HG02588 (cell line): ENCODE measurements around the gene PALLD.

Source experiments
- ATAC-seq: cut with Tn5 transposase; IDR thresholded peaks from one replicate; pipeline ENCODE4 v1.9.1; 2021; ENCODE audit warnings: mild to moderate bottlenecking, moderate library complexity; ENCODE audit not compliant: unreplicated experiment

Gene PALLD

DNA sequence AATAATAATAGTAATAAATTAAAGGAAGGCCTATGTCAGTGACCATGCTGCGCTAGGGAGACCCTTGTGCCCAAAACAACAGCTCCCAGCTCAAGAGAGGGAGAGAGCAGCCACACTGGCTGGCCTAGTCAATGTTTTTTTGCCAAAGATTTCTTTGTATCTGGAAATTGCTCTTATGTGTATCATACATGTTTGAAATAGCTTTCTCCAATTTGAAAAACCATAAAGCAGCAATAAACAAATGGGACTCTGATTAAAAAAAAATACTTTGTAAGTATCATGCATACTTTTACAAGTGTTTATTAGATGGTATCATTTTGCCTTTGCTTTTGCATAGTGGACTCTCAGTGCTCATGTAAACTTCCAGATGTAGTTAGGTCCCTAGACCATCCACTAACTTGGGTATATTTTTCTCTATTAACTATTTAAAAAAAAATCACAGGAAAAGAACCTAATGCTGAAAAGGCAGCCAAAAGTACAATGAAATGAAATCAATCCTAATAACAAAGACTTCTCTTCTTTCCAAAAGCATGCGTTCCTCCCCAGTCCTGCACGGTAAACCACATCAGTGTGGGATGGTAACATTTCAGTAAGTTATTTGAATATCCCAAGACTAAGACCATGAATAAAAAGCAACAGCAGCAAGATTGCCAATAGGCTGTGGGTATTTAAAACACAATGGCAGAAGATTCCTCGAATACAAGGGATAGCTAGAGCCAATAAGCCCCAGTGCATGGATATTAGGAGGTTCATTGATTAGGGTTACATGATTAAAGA, 117.6 kb downstream of the PALLD start:
- no peak for ATAC-seq

GRCh38 chr4:168615294-168616065, 118.6 kb downstream of the PALLD start:
- no peak for ATAC-seq

- ATAC-seq: no peak
These were observed 121.9 kb downstream of the PALLD start for GRCh38 chr4:168618577-168619265.

DNA sequence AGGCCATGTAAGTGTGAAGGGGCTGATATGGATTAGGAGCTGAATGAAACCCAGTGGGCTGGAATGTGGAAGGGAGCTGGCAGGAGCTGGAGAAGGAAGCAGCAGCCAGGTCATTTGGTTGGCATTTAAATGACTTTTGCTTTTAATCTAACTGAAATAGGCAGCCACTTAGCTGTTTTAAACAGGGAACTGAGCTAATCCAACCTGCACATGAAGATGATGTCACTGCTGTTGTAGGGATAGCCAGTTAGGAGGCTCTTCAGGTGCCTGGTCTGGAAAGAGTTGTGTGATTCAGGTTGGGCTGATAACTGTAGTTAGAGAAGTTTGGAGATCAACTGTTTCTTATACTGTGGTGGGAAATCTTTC, 122.4 kb downstream of the PALLD start:
- no peak for ATAC-seq

- ATAC-seq: no peak
These were observed 125.1 kb downstream of the PALLD start for GRCh38 chr4:168621806-168622589.

DNA sequence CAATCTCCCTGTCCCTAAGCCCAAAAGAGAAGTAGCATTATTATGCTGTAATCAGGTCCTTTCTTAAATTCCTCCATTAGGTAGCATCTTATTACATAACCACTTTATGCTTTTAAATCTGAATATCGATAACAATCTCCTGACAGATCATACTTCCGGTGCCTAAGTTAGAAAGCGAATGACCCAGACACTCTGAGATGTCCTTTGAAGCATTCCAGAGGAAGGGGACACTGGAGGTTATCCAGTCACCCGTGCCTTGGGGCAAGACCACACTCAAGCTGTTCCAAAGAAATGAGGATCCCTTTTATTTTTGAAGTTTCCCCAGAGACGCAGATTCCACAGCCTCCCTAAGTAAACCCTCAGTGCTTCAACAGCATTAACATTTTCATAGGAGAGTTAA, 125.7 kb downstream of the PALLD start:
- no peak for ATAC-seq

GRCh38 chr4:168623011-168623410, 126.2 kb downstream of the PALLD start:
- ATAC-seq: no peak

DNA sequence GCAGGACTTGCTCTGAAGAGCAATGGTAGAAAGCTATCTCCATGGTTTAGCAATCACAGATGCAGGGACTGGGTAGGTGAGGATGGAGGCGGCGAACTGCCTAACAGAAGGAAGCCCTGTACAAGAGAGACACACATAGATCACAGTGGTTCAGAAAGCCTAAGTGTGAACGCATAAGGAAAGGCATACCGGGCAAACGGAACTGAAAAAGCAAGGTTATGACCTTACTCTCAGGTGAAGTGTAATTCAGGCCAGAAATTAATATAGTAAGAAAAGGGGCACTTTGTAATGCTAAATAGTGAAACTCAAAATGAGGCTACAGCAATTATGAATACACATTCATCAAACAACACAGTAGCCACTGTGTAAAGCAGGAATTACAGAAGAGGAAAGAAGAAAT, 126.6 kb downstream of the PALLD start:
- ATAC-seq: no peak

- ATAC-seq: no peak
These were observed 131.4 kb downstream of the PALLD start for GRCh38 chr4:168628251-168628650.

- ATAC-seq: no peak
These were observed 132.7 kb downstream of the PALLD start for GRCh38 chr4:168629566-168629965.

DNA sequence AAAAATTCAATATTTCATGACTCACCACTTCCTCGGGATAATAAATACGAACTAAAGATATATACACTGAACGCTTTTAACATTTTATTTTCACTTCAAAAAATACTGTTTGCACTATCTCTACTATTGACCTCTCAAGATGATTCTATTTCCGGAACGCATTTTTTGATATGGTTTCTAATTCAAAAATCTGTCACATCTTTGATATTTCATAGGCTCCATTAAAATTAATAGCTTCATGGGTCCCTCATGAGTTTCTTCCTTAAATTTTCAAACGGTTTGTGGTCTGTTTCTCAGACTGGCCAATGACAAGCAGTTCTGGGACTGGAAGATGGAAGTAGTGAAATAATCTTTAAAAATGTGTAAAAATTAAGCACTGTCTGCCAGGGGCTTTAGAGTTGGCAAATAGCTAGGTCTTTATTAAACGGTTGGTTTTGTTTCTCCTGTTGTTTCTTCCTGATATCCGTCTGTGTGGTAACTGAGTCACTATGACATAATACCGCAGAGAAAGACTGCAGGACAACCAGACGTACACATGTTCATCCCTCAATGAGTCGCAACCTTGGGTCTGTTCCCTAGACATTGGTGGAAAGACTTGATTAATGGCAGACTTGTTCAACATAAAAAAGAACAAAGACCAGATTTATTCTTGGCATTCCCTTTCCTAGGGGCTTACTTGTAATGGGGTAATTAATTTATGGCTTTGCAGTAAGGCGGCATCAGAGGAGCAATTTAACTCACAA, 133.8 kb downstream of the PALLD start:
- ATAC-seq: no peak

- ATAC-seq: no peak
These were observed 134.7 kb downstream of the PALLD start for GRCh38 chr4:168631241-168632162.

GRCh38 chr4:168632301-168632725, 135.5 kb downstream of the PALLD start:
- ATAC-seq: no peak

DNA sequence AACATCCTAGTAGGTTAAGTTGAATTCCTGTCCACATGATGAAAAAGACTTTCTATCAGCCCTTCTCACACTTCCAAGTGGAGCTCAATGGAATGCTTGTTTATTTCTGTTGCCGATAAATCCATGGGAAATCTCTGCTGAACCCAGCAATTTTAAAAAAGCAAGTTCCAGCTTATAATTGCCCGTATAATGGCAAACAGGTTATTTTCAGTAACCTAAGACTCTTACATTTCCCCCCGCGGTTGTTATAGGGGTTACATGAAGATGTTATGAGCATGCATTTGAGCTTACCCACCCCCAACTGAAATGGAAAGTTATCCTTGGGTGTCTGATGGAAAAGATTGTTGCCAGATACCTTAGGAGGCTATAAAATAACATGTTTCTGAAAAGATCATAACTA, 136.2 kb downstream of the PALLD start:
- ATAC-seq: no peak

GRCh38 chr4:168633496-168633895, 136.6 kb downstream of the PALLD start:
- ATAC-seq: no peak

DNA sequence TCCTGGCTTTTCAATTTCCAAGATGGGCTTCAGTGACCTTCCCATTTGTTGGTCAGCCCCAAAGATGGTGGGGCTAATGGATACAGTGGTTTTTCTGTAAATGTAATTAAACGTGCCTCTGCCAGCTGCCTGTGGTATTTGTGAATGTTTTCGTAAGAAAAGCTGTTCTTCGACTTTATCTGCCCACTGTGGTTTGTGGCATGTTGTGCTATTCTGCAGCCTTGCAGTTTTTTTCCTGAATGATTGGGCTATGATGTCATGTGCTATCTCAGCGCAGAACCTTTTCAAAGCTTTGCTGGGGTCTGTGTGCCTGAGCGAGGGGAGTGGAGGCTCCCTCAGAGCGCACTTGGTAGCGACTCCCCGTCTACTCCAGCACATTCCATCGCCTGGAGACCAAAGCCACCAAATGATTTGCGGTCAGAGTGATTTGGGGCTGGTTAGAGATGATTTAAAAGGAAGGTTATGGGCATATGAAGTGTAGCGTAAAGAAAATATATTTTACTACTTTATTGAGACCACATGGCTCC, 137.5 kb downstream of the PALLD start:
- no peak for ATAC-seq

GRCh38 chr4:168636040-168636439, 139.2 kb downstream of the PALLD start:
- ATAC-seq: no peak

GRCh38 chr4:168636506-168637196, 139.8 kb downstream of the PALLD start:
- no peak for ATAC-seq
